GM12872 (cell line): Measurements from ENCODE around the gene TMED9.

Source experiments
- CTCF ChIP-seq: IDR thresholded peaks from 3 replicates; pipeline ENCODE4 v1.5.1; 2011; ENCODE audit warnings: low read depth, mild to moderate bottlenecking, low read length, moderate library complexity; ENCODE audit not compliant: insufficient read depth

TMED9 gene

GRCh38 chr5:177565046-177565445 is 27.0 kb upstream of the TMED9 start:
- no peak for TF ChIP-seq CTCF

GRCh38 chr5:177568326-177568725 is 23.7 kb upstream of the TMED9 start:
- TF ChIP-seq CTCF, result no peak

- TF ChIP-seq CTCF, result no peak
These were observed 22.1 kb upstream of the TMED9 start for GRCh38 chr5:177569894-177570293.

- no peak for TF ChIP-seq CTCF
These were observed 16.5 kb upstream of the TMED9 start for GRCh38 chr5:177575488-177575887.

- TF ChIP-seq CTCF, result 0 out of 3 replicates have a peak, but pooled peaks have one; percentile 4
These were observed 15.8 kb upstream of the TMED9 start for GRCh38 chr5:177576169-177576568.

- TF ChIP-seq CTCF, result no peak
These were observed 13.7 kb upstream of the TMED9 start for GRCh38 chr5:177578316-177578715.

GRCh38 chr5:177588413-177588909 is 3.5 kb upstream of the TMED9 start:
- no peak for TF ChIP-seq CTCF
